Muscle of leg (tissue), 11 donors: Measurements from ENCODE around the gene SLC12A3. TPM values are rescaled to one million over a fixed set of nuclear protein-coding genes. Genes with fewer than 3 reads are reported as not detected.
A peak's percentile ranks its signal among the peaks of the same experiment; 100 is the strongest.

Experiments
- DNase-seq: peaks from one replicate; pipeline ENCODE4 v3.0.0; 2013
- H3K27ac ChIP-seq: one replicate; pipeline ENCODE4 v1.5.1; 2013; ENCODE audit warnings: mild to moderate bottlenecking, low read length, control low read depth
- H3K27me3 ChIP-seq: one replicate; pipeline ENCODE4 v1.6.1; 2013; ENCODE audit warnings: low read length; ENCODE audit not compliant: control insufficient read depth, insufficient read depth
- H3K36me3 ChIP-seq: one replicate; pipeline ENCODE4 v1.6.1; 2013; ENCODE audit warnings: low read length; ENCODE audit not compliant: control insufficient read depth, insufficient read depth
- H3K4me1 ChIP-seq: one replicate; pipeline ENCODE4 v1.6.1; 2013; ENCODE audit warnings: low read length; ENCODE audit not compliant: control insufficient read depth, insufficient read depth
- H3K4me3 ChIP-seq: one replicate; pipeline ENCODE4 v1.5.1; 2013; ENCODE audit warnings: low read length, control low read depth
- H3K9me3 ChIP-seq: replicated peaks from 2 replicates; pipeline ENCODE4 v1.6.1; 2013; ENCODE audit warnings: low read depth, low read length; ENCODE audit not compliant: control insufficient read depth
- WGBS: methylation state at CpG from one replicate; pipeline ENCODE4 v1.1.5; 2013; ENCODE audit warnings: missing lambda C conversion rate; ENCODE audit not compliant: insufficient coverage; 5-methylcytosine and 5-hydroxymethylcytosine counted together
- polyA plus RNA-seq, 8 donors: library from polyadenylated mRNA; unstranded; fragments of 120-200 nt; gene quantifications; one replicate each; pipeline versions ENCODE4 v1.2.1 to v1.2.3, GENCODE V29; 2013; ENCODE audit warnings: inconsistent platforms in 1 of 8, low replicate concordance in 1 of 8; ENCODE audit not compliant: insufficient read length in 8 of 8, insufficient read depth in 1 of 8
- total RNA-seq: library from RNA; stranded (reverse); fragments of 120-200 nt; gene quantifications from one replicate; pipeline ENCODE4 v1.2.4, GENCODE V29; 2013

Gene SLC12A3
- total and polyA plus RNA-seq, 9 donors = 0.03 to 0.07 (median 0.04) TPM; not detected in 2

- Histone ChIP-seq H3K27ac (no peak overlapping the region), H3K27me3 (no peaks in the 10 kb centered on the region), H3K9me3 (no peaks in the 10 kb centered on the region), H3K36me3 (no peaks in the 10 kb centered on the region), H3K4me1 (peaks cover 24% of the 10 kb centered on the region), H3K4me3 (no peak overlapping the region)
- no CpG with 5 or more reads among the region's 6 CpGs for WGBS
- no peak for DNase-seq
Observed at GRCh38 chr16:56856876-56857447, 8.0 kb upstream of the SLC12A3 start.

- H3K9me3 ChIP-seq = no peaks in the 10 kb centered on the region
- no peaks in the 10 kb centered on the region for H3K36me3 ChIP-seq
- no peak overlapping the region for H3K4me3 ChIP-seq
- 94% methylated on average over 8 of the region's 14 CpGs for WGBS
- H3K27me3 ChIP-seq = no peaks in the 10 kb centered on the region
- DNase-seq = no peak
- H3K27ac ChIP-seq = no peak overlapping the region
- peaks cover 34% of the 10 kb centered on the region for H3K4me1 ChIP-seq
Observed at GRCh38 chr16:56858374-56858773, 6.6 kb upstream of the SLC12A3 start.

GRCh38 chr16:56859636-56860035 is 5.4 kb upstream of the SLC12A3 start:
- Histone ChIP-seq H3K27ac (no peak overlapping the region), H3K27me3 (no peaks in the 10 kb centered on the region), H3K9me3 (no peaks in the 10 kb centered on the region), H3K36me3 (no peaks in the 10 kb centered on the region), H3K4me1 (peaks cover 34% of the 10 kb centered on the region), H3K4me3 (no peak overlapping the region)
- DNase-seq = no peak
- 90% methylated on average over 1 of the region's 2 CpGs for WGBS

- Histone ChIP-seq H3K4me1 (peaks cover 34% of the 10 kb centered on the region), H3K9me3 (no peaks in the 10 kb centered on the region), H3K36me3 (no peaks in the 10 kb centered on the region), H3K4me3 (no peak overlapping the region), H3K27me3 (no peaks in the 10 kb centered on the region), H3K27ac (no peak overlapping the region)
- 35% methylated on average over 9 of the region's 9 CpGs for WGBS
- no peak for DNase-seq
Observed at GRCh38 chr16:56860226-56861020, 4.6 kb upstream of the SLC12A3 start.

- Histone ChIP-seq H3K27me3 (no peaks in the 10 kb centered on the region), H3K9me3 (no peaks in the 10 kb centered on the region), H3K36me3 (no peaks in the 10 kb centered on the region), H3K4me3 (no peak overlapping the region), H3K4me1 (peaks cover 34% of the 10 kb centered on the region), H3K27ac (no peak overlapping the region)
- no CpG with 5 or more reads among the region's 3 CpGs for WGBS
- DNase-seq = peak; percentile 33
Observed at GRCh38 chr16:56861092-56861610, 3.9 kb upstream of the SLC12A3 start.

DNA sequence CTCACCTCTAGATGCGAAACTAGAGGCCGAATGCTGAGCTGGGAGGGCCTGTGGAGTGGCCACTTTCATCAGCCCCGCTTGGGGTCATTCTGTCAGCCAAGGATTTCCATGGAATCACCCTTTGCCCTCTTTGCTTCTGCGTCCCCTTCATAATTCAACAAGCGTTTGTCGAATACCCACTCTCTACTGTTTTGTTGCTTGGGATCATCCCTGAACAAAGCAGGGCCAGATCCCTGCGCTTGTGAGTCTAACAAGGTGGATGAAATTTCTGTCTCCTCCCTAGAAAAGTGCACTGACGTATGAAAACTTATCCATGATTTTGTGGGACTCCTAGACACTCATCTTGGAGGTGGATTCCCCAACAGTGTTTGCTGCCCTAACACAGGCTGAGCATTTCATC is 3.3 kb upstream of the SLC12A3 start:
- DNase-seq = no peak
- no peaks in the 10 kb centered on the region for H3K9me3 ChIP-seq
- no peak overlapping the region for H3K4me3 ChIP-seq
- H3K27me3 ChIP-seq = no peaks in the 10 kb centered on the region
- H3K27ac ChIP-seq = no peak overlapping the region
- no peaks in the 10 kb centered on the region for H3K36me3 ChIP-seq
- 76% methylated on average over 6 of the region's 8 CpGs for WGBS
- peaks cover 34% of the 10 kb centered on the region for H3K4me1 ChIP-seq

GRCh38 chr16:56862776-56863175 is 2.2 kb upstream of the SLC12A3 start:
- H3K4me1 ChIP-seq = peaks cover 40% of the 10 kb centered on the region
- no peak overlapping the region for H3K27ac ChIP-seq
- no peak overlapping the region for H3K4me3 ChIP-seq
- no peaks in the 10 kb centered on the region for H3K36me3 ChIP-seq
- no peak for DNase-seq
- no peaks in the 10 kb centered on the region for H3K27me3 ChIP-seq
- 75% methylated on average over 5 of the region's 5 CpGs for WGBS
- H3K9me3 ChIP-seq = no peaks in the 10 kb centered on the region

GRCh38 chr16:56865394-56866062 is 521 bp downstream of the SLC12A3 start:
- H3K4me3 ChIP-seq = no peak overlapping the region
- DNase-seq = no peak
- no peaks in the 10 kb centered on the region for H3K36me3 ChIP-seq
- 97% methylated on average over 5 of the region's 13 CpGs for WGBS
- no peak overlapping the region for H3K27ac ChIP-seq
- H3K9me3 ChIP-seq = no peaks in the 10 kb centered on the region
- no peaks in the 10 kb centered on the region for H3K27me3 ChIP-seq
- H3K4me1 ChIP-seq = peaks cover 34% of the 10 kb centered on the region

- Histone ChIP-seq H3K4me1 (peaks cover 22% of the 10 kb centered on the region), H3K4me3 (no peak overlapping the region), H3K27ac (no peak overlapping the region), H3K9me3 (no peaks in the 10 kb centered on the region), H3K27me3 (no peaks in the 10 kb centered on the region), H3K36me3 (no peaks in the 10 kb centered on the region)
- peak; percentile 85 for DNase-seq
- 42% methylated on average over 19 of the region's 23 CpGs for WGBS
Observed at GRCh38 chr16:56866955-56867830, 2.2 kb downstream of the SLC12A3 start.
